IgD-negative memory B cell (primary cell): ENCODE results near the gene PRPF6. TPM values are rescaled to one million over a fixed set of nuclear protein-coding genes. Genes with fewer than 3 reads are reported as not detected.
"Not testable (repeated sequence)": the region's sequence is repeated elsewhere in the genome, so short reads cannot be mapped to it uniquely, and the experiment has no call there.

Experiments used
- H3K27ac Mint-ChIP-seq, 3 donors: one replicate each; pipeline ENCODE4 v1.8.0; 2020 to 2022; ENCODE audit warnings: mild to moderate bottlenecking in 3 of 3, mixed read lengths in 3 of 3, moderate library complexity in 1 of 3
- H3K27me3 Mint-ChIP-seq: one replicate; pipeline ENCODE4 v1.8.0; 2021; ENCODE audit warnings: mixed read lengths
- H3K36me3 Mint-ChIP-seq: one replicate; pipeline ENCODE4 v1.8.0; 2020; ENCODE audit warnings: mild to moderate bottlenecking, mixed read lengths
- H3K4me1 Mint-ChIP-seq, 3 donors: one replicate each; pipeline ENCODE4 v1.8.0; 2020 to 2022; ENCODE audit warnings: mixed read lengths in 3 of 3, mild to moderate bottlenecking in 1 of 3
- H3K4me3 Mint-ChIP-seq, 4 donors: one replicate each; pipeline ENCODE4 v1.8.0; 2020 to 2022; ENCODE audit warnings: mild to moderate bottlenecking in 4 of 4, mixed read lengths in 4 of 4, moderate library complexity in 3 of 4
- H3K9me3 Mint-ChIP-seq, 3 donors: one replicate each; pipeline ENCODE4 v1.8.0; 2020 to 2021; ENCODE audit warnings: mixed read lengths in 3 of 3, mild to moderate bottlenecking in 1 of 3
- polyA plus RNA-seq: library from polyadenylated mRNA; unstranded; fragments of 300-500 nt; fragmentation: Illumina TruSeq; gene quantifications from one replicate; pipeline ENCODE4 v1.2.3, GENCODE V29; 2021

The PRPF6 gene
- polyA plus RNA-seq, 1 donor from 2014 or later, result 106 TPM

DNA sequence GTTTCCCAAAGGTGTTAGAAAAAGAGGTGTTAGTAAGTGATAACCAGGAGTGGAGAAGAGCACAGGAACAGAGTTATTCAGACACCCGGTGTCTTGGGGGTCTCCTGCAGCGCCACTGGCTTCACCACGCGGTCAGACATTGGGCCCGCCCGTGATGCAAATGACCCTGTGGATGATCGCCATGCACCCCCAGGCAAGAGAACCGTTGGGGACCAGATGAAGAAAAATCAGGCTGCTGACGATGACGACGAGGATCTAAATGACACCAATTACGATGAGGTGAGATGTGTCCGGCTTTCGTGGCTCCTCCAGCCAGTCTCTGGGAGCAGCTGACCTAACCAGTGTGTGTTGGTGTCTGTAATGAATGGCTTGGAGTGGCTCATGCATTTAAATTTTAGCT lies 2.0 kb downstream of the PRPF6 start:
- Mint-ChIP-seq H3K27me3 (no peaks in the 10 kb centered on the region), H3K36me3 (peaks cover 6% of the 10 kb centered on the region), H3K4me3 (peak overlapping the region in 3 of 4 donors; percentile 37 to 57 (median 44)), H3K4me1 (peaks cover 29 to 40% (median 32%) of the 10 kb centered on the region in 3 donors), H3K27ac (peak overlapping the region in 2 of 3 donors; percentile 62 to 71), H3K9me3 (no peaks in the 10 kb centered on the region)

GRCh38 chr20:64000906-64001305 lies 20.0 kb downstream of the PRPF6 start:
- Mint-ChIP-seq H3K27ac (peak overlapping the region in 1 of 3 donors; percentile 41), H3K4me3 (no peak overlapping the region), H3K36me3 (peaks cover 8% of the 10 kb centered on the region), H3K9me3 (no peaks in the 10 kb centered on the region), H3K4me1 (peaks cover 4 to 5% (median 5%) of the 10 kb centered on the region in 3 donors), H3K27me3 (no peaks in the 10 kb centered on the region)

GRCh38 chr20:64001607-64002011 lies 20.7 kb downstream of the PRPF6 start:
- H3K27ac Mint-ChIP-seq, result peak overlapping the region in 1 of 3 donors; percentile 41
- peaks cover 8% of the 10 kb centered on the region for H3K36me3 Mint-ChIP-seq
- H3K4me3 Mint-ChIP-seq, result no peak overlapping the region
- no peaks in the 10 kb centered on the region for H3K27me3 Mint-ChIP-seq
- H3K4me1 Mint-ChIP-seq, result peaks cover 4 to 5% (median 5%) of the 10 kb centered on the region in 3 donors
- H3K9me3 Mint-ChIP-seq, result no peaks in the 10 kb centered on the region

DNA sequence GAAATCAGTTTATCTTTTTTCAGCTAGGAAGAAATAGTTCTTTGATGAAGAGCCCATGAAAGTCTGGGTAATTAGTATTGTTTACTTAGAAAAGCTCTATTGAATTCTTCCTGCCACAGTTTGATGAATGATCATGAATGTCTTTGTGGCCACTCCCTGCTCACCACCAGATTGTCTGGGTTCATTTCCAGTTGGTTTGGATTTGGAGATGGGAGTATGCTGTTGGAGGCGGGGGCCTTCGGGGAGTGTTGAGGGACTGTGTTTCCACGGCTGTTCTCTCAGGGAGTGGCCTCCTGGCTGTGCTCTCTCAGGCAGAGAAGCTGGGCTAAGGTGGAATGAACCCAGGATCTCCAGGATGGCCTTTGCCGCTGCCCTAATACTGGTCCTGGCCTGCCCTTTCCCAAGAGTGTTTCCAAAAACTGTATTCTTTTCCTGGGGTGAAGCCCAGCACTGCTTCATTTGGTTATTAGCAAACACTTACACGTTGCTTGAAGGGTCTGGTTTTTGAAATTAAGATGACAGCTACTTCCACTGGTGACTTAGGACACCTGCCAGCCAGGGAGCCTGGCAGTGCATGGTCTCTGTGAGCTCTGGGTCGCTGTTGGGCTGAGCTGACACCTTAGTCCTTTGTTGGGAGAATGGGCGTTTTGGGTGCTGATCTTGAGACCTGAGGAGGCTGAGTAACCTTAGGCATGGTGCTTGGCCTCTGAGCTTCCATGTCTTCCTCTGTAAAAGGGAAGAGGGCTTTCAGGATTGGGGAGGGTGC lies 23.2 kb downstream of the PRPF6 start:
- Mint-ChIP-seq H3K27ac (no peak overlapping the region), H3K9me3 (no peaks in the 10 kb centered on the region), H3K4me3 (no peak overlapping the region), H3K4me1 (peaks cover 4 to 7% (median 5%) of the 10 kb centered on the region in 3 donors), H3K36me3 (peaks cover 12% of the 10 kb centered on the region), H3K27me3 (no peaks in the 10 kb centered on the region)

DNA sequence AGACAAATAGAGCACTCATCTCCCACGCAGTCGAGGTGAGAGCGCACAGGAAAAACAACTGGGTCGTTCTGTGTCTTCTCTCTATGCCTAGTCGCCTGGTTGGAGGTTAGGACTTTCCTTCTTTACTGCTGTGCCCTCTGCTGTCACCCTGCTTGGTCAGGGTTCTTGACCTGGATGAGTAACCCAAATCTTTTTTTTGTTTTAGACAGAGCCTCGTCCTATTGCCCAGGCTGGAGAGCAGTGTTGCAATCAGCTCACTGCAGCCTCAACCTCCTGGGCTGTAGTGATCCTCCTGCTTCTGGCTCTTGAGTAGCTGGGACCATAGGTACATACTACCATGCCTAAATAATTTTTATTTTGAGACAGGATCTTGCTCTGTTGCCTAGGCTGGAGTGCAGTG lies 24.5 kb downstream of the PRPF6 start:
- peaks cover 4 to 7% (median 5%) of the 10 kb centered on the region in 3 donors for H3K4me1 Mint-ChIP-seq
- no peak overlapping the region for H3K27ac Mint-ChIP-seq

DNA sequence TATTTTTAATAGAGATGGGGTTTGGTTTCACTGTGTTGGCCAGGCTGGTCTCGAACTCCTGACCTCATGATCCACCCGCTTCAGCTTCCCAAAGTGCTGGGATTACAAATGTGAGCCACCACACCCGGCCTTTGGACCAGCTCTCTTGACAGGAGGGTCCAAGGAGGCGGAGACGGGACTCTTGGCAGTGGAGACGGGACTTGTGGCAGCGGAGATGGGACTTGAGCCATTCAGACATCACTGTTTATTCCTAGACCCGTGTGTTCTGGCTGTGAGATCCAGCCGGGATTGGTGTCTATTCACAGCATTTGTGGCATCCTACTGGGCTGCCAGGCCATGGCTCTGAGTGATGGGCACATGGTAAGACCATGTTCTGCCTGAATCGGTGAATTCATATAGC lies 25.6 kb downstream of the PRPF6 start:
- Mint-ChIP-seq H3K36me3 (peaks cover 19% of the 10 kb centered on the region), H3K4me1 (peaks cover 4 to 7% (median 5%) of the 10 kb centered on the region in 3 donors), H3K27me3 (no peaks in the 10 kb centered on the region), H3K27ac (no peak overlapping the region), H3K4me3 (no peak overlapping the region), H3K9me3 (no peaks in the 10 kb centered on the region)

More for the DNA sequence above, 24.5 kb downstream of the PRPF6 start:
- Mint-ChIP-seq H3K36me3 (peaks cover 19% of the 10 kb centered on the region), H3K9me3 (no peaks in the 10 kb centered on the region), H3K4me3 (no peak overlapping the region), H3K27me3 (no peaks in the 10 kb centered on the region)

DNA sequence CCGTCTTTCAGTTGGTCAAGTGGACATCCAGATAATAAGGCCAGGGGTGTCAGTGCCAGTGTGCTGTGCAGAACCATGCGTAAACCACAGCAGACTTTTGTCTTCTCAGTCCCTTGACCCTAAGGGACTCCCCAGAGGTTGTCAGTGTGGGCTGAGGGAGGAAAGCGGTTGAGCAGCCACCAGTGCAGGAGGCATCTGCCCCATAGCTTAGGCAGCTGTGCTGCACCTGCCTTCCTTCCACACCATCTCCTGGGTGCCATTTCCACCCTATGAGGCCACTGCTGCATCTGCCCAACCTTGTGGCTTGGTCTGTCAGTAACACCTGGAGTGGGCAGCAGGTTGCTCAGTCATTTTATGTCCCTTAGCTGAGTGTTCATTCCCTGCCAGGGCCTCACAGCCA lies 26.0 kb downstream of the PRPF6 start:
- Mint-ChIP-seq H3K36me3 (peaks cover 16% of the 10 kb centered on the region), H3K27ac (no peak overlapping the region), H3K27me3 (no peaks in the 10 kb centered on the region), H3K4me1 (peaks cover 3 to 7% (median 4%) of the 10 kb centered on the region in 3 donors), H3K9me3 (no peaks in the 10 kb centered on the region), H3K4me3 (no peak overlapping the region)

- peaks cover 19% of the 10 kb centered on the region for H3K36me3 Mint-ChIP-seq
- peak overlapping the region in 1 of 4 donors; percentile 49 for H3K4me3 Mint-ChIP-seq
- H3K9me3 Mint-ChIP-seq, result no peaks in the 10 kb centered on the region
- H3K4me1 Mint-ChIP-seq, result peaks cover 0 to 5% (median 0%) of the 10 kb centered on the region in 3 donors
- peak overlapping the region in 1 of 3 donors; percentile 90 for H3K27ac Mint-ChIP-seq
- H3K27me3 Mint-ChIP-seq, result no peaks in the 10 kb centered on the region
Measured at GRCh38 chr20:64009811-64010387, 29.0 kb downstream of the PRPF6 start.

DNA sequence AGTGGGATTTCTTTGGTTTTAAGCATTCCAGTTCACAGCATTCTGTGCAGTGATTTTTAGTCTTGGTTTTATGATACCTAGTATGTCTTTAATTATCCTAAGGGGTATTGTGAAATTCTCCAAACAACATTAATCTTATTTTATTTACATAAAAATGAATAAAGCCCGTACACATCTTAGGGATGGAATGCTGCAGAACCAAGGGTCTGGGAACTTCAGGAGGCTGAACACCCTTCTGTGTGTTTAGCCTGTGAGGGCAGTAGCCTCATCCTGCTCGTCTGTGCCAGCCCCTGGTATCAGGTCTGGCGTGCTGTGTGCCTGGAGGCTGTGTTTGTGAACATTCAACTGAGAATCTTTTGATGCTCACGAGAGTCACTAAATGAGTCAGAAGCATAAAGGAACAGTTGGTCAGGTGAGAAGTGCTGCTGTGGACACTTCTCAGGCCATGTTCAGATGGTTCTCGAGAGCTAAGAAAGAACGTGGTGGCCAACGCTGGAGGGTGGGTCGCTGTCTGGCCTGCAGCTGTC lies 29.8 kb downstream of the PRPF6 start:
- no peak overlapping the region for H3K4me3 Mint-ChIP-seq
- H3K27me3 Mint-ChIP-seq, result no peaks in the 10 kb centered on the region
- no peaks in the 10 kb centered on the region for H3K9me3 Mint-ChIP-seq
- peaks cover 20% of the 10 kb centered on the region for H3K36me3 Mint-ChIP-seq
- H3K4me1 Mint-ChIP-seq, result peaks cover 0 to 5% (median 0%) of the 10 kb centered on the region in 3 donors
- peak overlapping the region in 1 of 3 donors; percentile 39 for H3K27ac Mint-ChIP-seq

DNA sequence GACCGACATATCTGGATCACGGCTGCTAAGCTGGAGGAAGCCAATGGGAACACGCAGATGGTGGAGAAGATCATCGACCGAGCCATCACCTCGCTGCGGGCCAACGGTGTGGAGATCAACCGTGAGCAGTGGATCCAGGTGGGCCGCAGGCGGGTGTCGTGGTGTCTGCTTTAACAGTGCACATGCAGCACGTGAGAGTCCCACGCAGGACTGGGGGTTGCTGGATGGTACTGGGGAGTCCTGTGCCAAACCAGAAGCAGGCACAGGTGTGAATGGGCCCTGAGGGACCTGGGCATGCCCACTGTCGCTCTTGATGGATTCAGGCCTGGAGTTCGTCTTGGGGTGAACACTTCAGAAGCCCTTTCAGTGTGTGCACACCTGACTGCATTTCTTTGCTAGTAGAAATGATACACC lies 30.4 kb downstream of the PRPF6 start:
- peak overlapping the region in 1 of 3 donors; percentile 16 for H3K27ac Mint-ChIP-seq
- no peaks in the 10 kb centered on the region for H3K27me3 Mint-ChIP-seq
- no peak overlapping the region for H3K4me3 Mint-ChIP-seq
- peaks cover 20% of the 10 kb centered on the region for H3K36me3 Mint-ChIP-seq
- H3K9me3 Mint-ChIP-seq, result no peaks in the 10 kb centered on the region
- peaks cover 0 to 5% (median 0%) of the 10 kb centered on the region in 3 donors for H3K4me1 Mint-ChIP-seq

DNA sequence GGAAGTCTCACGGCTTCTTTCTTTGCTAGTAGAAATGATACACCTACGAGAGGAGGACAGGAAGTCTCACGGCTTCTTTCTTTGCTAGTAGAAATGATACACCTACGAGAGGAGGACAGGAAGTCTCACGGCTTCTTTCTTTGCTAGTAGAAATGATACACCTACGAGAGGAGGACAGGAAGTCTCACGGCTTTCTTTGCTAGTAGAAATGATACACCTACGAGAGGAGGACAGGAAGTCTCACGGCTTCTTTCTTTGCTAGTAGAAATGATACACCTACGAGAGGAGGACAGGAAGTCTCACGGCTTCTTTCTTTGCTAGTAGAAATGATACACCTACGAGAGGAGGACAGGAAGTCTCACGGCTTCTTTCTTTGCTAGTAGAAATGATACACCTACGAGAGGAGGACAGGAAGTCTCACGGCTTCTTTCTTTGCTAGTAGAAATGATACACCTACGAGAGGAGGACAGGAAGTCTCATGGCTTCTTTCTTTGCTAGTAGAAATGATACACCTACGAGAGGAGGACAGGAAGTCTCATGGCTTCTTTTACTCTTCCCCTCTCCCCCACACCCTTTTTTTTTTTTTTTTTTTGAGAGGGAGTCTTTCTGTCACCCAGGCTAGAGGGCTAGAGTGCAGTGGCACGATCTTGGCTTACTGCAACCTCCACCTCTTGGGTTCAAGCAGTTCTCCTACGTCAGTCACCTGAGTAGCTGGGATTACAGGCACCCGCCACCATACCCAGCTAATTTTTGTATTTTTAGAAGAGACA lies 31.6 kb downstream of the PRPF6 start:
- H3K36me3 Mint-ChIP-seq, result peaks cover 22% of the 10 kb centered on the region
- not testable (repeated sequence) for H3K9me3 Mint-ChIP-seq, H3K4me1 Mint-ChIP-seq, H3K27me3 Mint-ChIP-seq
- H3K4me3 Mint-ChIP-seq, result peak overlapping the region in 2 of 4 donors; percentile 57 to 63
- H3K27ac Mint-ChIP-seq, result peak overlapping the region in 1 of 3 donors; percentile 84

GRCh38 chr20:64015635-64016034 lies 34.7 kb downstream of the PRPF6 start:
- Mint-ChIP-seq H3K27me3 (no peaks in the 10 kb centered on the region), H3K9me3 (no peaks in the 10 kb centered on the region), H3K4me1 (peaks cover 0 to 2% (median 0%) of the 10 kb centered on the region in 3 donors), H3K36me3 (peaks cover 12% of the 10 kb centered on the region), H3K4me3 (no peak overlapping the region), H3K27ac (no peak overlapping the region)

- H3K4me3 Mint-ChIP-seq, result no peak overlapping the region
- no peaks in the 10 kb centered on the region for H3K9me3 Mint-ChIP-seq
- H3K27me3 Mint-ChIP-seq, result no peaks in the 10 kb centered on the region
- H3K27ac Mint-ChIP-seq, result no peak overlapping the region
- no peaks in the 10 kb centered on the region for H3K4me1 Mint-ChIP-seq
- H3K36me3 Mint-ChIP-seq, result peaks cover 11% of the 10 kb centered on the region
Measured at GRCh38 chr20:64021124-64021975, 40.4 kb downstream of the PRPF6 start.

DNA sequence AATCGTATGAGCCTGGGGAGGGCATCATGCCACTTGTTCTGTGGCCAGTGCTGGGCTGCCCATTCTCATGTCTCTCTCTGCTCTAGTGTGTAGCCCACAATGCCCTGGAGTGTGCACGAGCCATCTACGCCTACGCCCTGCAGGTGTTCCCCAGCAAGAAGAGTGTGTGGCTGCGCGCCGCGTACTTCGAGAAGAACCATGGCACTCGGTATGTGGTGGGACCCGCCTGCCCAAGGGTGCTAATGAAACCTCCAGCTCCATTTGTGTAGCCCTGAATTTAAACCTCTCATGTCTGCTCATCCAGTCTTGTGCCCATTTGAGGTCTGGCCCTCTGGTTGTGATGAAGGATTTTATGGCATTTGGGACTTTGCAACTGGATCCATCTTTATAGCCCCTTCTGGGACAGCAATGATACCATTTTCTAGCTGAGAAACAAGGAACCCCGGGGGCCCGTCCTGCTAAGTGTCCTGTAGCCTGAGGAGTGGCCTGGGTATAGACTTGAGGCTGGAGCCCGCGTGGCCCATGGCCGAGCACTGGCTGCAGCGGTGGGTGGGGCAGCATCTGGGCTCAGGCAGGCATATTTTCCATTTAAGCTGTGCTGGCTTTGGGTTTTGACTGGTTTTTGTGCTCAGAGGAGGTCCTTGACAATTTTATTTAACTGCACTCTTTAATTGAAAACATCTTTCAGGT lies 41.9 kb downstream of the PRPF6 start:
- no peaks in the 10 kb centered on the region for H3K9me3 Mint-ChIP-seq
- no peaks in the 10 kb centered on the region for H3K4me1 Mint-ChIP-seq
- H3K36me3 Mint-ChIP-seq, result peaks cover 8% of the 10 kb centered on the region
- no peak overlapping the region for H3K4me3 Mint-ChIP-seq
- peak overlapping the region in 1 of 3 donors; percentile 57 for H3K27ac Mint-ChIP-seq
- no peaks in the 10 kb centered on the region for H3K27me3 Mint-ChIP-seq
